ENCODE measurements around the gene NRBF2.
A peak's percentile ranks its signal among the peaks of the same experiment; 100 is the strongest.
"Not testable (repeated sequence)": the region's sequence is repeated elsewhere in the genome, so short reads cannot be mapped to it uniquely, and the experiment has no call there.

NRBF2 gene

GRCh38 chr10:63120554-63120953 is 12.6 kb upstream of the NRBF2 start:
- no peak for DNase-seq

DNA sequence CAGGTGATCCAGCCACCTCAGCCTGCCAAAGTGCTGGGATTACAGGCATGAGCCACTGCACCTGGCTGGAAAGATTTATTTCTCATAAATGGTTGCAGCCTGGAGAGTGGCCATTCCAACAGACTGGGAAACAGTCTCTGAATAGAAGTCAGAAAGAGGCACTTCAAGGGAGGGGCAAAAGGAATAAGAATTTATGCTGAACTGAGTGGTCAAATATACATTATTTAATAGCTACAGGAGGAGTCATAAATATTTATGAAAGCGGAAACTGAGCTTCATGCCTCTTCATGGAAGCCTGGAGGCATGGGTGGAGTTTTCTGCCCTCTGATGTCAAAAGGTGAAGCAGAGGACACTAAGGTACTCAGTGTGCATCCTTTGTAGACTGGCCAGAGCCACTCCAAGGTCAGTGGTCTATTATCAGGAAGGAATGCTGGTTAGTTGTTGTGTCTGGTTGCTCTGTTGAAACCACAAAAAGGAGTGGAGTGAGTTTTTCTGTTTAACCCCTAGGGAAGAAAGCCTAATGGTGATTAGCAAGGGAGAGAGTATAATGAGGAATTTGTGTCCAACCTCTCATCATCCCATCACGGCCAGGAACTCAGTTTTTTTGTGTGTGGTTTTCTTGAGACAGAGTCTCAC is 9.3 kb upstream of the NRBF2 start:
- DNase-seq: no peak

- DNase-seq: no peak
These were observed 7.7 kb upstream of the NRBF2 start for GRCh38 chr10:63125459-63125858.

DNA sequence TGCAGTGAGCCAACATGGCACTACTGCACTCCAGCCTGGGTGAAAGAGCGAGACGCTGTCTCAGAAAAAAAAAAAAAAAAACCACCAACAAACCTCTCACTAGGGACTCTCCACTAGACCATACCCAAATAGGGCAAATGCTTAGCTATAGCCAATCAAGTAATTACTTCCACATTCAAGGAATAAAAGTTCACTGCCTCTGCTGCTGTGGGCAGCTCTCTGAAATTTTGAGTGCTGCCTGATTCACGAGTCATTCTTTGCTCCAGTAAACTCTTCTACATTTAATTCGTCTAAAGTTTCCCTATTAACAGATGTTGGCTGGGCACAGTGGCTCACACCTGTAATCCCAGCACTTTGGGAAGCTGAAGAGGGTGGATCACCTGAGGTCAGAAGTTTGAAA is 4.7 kb upstream of the NRBF2 start:
- no peak for DNase-seq

- no peak for DNase-seq
These were observed 3.2 kb upstream of the NRBF2 start for GRCh38 chr10:63129888-63130287.

- DNase-seq: no peak
These were observed 475 bp upstream of the NRBF2 start for GRCh38 chr10:63132651-63133055.

DNA sequence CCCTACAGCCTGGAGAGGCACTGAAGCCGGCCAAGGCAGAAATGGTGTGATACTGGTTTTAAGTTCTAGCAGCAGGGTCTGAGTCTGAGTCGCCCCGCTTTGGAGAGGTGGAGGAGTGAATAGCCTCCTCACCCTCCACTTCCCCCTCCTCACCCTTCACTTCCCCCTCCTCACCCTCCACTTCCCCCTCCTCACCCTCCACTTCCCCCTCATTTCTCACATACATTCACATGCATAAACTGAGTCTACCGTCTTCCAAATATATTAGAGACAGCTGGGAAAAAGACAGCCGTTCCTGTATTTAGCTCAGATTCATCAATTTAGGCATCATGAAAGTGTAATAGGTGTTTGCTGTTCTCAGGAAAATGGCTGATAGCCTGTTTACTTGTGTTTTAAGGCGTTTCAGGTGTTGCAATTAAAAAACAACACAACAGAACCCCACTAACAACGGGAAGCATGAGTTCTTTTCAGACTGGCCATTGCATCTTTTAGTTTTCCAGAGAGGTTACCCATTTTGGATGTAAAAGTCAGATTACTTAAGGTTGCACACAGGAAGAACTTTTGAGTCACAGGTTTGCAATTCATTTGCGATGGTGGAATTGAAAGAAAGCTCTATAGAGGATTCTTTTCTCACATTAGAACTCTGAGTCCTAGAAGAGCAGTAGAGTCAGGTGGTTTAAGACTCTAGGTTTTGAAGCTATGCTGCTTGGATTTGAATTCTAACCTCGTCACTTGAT is 861 bp downstream of the NRBF2 start:
- DNase-seq: peak; percentile 51

DNA sequence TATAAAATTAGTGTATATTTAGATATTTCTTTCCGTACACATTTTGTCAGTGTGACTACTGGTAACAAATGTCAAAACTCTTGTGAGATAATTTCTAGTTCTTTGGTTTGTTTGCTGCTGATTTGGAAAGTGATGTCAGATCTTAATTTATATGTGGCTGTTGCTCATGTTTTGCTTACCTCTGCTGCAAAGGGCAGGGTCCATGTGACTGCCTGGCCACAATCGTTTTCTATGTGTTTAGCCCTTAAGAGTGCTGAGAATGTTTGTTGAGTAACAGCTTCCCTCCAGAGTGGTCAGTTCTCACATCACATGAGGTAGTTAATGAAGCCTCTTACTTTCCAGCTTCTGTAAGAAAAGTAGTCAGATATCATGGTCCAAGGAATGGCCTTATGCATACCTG is 4.2 kb downstream of the NRBF2 start:
- peak; percentile 89 for DNase-seq

DNA sequence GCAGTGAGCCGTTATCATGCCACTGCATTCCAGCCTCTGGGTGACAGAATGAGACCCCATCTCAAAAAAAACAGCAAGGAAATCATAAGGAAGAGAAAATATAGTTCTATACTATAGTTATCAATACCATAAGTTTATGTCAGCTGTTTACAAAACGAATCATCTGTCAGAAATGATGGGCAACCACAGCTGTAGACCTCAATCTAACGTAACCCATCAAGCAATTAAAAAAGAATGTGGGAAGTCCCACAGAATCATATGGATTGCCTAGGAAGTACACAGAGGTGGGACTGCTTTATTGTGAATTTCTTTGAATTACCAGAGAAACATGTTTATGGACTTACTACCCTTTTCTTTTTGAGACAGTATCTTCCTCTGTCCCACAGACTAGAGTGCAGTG is 6.9 kb downstream of the NRBF2 start:
- DNase-seq: no peak

DNA sequence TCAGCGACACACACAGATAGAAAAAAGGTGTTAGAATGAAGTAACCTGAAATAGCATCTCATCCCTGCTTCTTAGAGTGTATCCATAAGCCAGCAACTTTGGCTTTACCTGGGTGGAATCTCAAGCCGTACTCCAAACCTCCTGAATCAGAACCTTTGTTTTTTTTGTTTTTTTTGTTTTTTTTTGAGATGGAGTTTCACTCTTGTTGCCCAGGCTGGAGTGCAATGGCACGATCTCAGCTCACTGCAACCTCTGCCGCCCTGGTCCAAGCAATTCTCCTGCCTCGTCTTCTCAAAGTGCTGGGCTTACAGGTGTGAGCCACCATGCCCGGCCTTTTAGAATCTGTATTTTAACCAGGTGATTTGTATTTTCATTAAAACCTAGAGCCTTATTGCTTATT is 9.0 kb downstream of the NRBF2 start:
- DNase-seq: no peak

DNA sequence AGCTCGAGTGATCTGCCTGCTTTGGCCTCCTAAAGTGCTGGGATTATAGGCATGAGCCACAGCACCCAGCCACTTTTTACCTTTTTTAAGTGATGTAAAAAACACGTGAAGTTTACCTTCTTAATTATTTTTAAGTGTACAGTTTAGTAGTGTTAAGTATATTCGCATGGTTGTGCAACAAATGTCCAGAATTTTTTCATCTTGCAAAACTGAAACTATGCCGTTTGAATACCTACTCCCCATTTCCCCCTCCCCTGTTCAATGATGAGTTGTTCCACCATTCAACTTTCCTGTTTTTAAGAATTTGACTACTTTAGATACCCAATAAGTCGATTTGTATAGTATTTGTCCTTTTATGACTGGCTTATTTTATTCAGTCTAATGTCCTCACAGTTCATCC is 10.9 kb downstream of the NRBF2 start:
- DNase-seq: peak; percentile 55

GRCh38 chr10:63145782-63146181 is 12.7 kb downstream of the NRBF2 start:
- DNase-seq: peak; percentile 30

GRCh38 chr10:63146503-63146902 is 13.4 kb downstream of the NRBF2 start:
- no peak for DNase-seq

DNA sequence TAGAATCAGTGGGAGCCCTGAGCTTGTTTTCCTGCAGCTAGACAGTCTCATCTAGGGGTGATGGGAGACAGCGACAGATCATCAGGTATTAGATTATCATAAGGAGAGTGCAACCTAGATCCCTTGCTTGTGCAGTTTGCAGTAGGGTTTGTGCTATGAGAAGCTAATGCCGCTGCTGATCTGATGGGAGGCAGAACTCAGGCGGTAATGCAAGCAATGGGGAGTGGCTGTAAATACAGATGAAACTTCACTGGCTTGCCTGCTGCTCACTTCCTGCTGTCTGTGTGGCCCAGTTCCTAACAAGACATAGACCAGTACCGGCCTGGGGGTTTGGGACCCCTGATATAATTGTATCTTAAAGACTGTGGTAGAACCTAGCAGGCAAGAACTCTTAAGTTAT is 17.6 kb downstream of the NRBF2 start:
- DNase-seq: no peak

GRCh38 chr10:63153868-63154545 is 20.9 kb downstream of the NRBF2 start:
- DNase-seq: not testable (repeated sequence)

GRCh38 chr10:63154546-63155387 is 21.6 kb downstream of the NRBF2 start:
- no peak for DNase-seq

- peak; percentile 48 for DNase-seq
These were observed 22.4 kb downstream of the NRBF2 start for GRCh38 chr10:63155388-63156020.

- DNase-seq: no peak
These were observed 23.1 kb downstream of the NRBF2 start for GRCh38 chr10:63156236-63156635.

- DNase-seq: peak; percentile 79
These were observed 24.9 kb downstream of the NRBF2 start for GRCh38 chr10:63157845-63158624.

DNA sequence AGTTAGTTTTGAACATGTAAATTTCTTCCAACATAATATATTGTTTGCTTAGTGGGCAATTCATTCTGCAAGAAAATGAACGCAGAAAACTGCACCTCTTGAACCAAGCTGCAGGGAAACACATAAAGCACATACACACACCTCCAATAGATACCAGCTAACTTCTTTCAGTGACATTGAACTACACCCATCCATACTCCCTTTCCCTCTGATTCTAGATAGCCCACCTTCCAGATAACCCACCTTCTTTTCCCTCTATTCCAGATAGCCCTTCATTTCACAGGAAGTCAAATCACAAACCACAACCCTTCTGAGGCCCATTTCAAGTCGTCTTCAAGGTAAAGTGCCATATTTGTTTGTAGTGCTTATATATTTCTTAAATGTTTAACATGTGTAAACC is 28.5 kb downstream of the NRBF2 start:
- no peak for DNase-seq

GRCh38 chr10:63164166-63164623 is 31.1 kb downstream of the NRBF2 start:
- DNase-seq: no peak

DNA sequence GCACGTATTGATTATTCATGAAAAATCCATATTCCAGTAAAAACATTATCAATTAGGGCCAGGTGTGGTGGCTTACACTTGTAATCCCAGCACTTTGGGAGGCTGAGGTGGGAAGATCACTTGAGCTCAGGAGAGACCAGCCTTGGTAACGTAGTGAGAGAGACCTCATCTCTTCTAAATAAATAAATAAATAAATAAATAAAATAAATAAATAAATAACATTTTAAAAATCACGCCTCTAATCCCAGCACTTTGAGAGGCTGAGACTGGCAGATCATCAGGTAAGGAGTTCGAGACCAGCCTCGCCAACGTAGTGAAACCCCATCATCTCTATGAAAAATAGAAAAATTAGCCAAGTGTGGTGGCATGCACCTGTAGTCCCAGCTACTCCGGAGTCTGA is 32.1 kb downstream of the NRBF2 start:
- DNase-seq: no peak

Measured in suppressor macrophage treated with lipopolysaccharide for 4 hours (primary cell).